Caco-2 (cell line): ENCODE results near the gene GPS1. TPM values are rescaled to one million over a fixed set of nuclear protein-coding genes. Genes with fewer than 3 reads are reported as not detected.

Experiments
- Bru-seq: library from RNA; stranded (reverse); fragments of 400-500 nt; gene quantifications from one replicate; lab custom pipeline; 2021; lab: Mats Ljungman, UMichigan
- BruChase-seq, 2 experiments: library from RNA; stranded (reverse); fragments of 400-500 nt; gene quantifications; one replicate each; lab custom pipeline; 2021; lab: Mats Ljungman, UMichigan
- BruUV-seq: library from RNA; stranded (reverse); fragments of 400-500 nt; replicated peaks from 2 replicates; lab custom pipeline; 2021; lab: Mats Ljungman, UMichigan
- CTCF ChIA-PET: fragments of 300-600 bp; sonication (Branson Sonifier 250); formaldehyde crosslinking; loops from one replicate; lab custom pipeline; 2022; ENCODE audit warnings: antibody characterized with exemption; lab: Charles Lee
- POLR2A ChIA-PET: fragments of 300-600 bp; sonication (Branson Sonifier 250); formaldehyde crosslinking; loops from one replicate; lab custom pipeline; 2022; ENCODE audit warnings: antibody characterized with exemption; lab: Charles Lee
- DNase-seq, 2 experiments: peaks; one replicate each; pipeline versions ENCODE4 v3.0.0 to v3.0.0-alpha.2; 2020 to 2022
- H3K27me3 ChIP-seq: replicated peaks from 2 replicates; pipeline ENCODE4 v1.6.0; 2011; ENCODE audit warnings: low read length; ENCODE audit not compliant: control insufficient read depth, insufficient read depth
- H3K36me3 ChIP-seq: 2 replicates; pipeline ENCODE4 v1.5.1; 2011; ENCODE audit warnings: low read length; ENCODE audit not compliant: control insufficient read depth, insufficient read depth
- H3K4me1 ChIP-seq: fragments of 250-450 bp; sonication (Bioruptor Pico); 2 replicates; pipeline ENCODE4 v1.5.1; 2020; ENCODE audit warnings: mild to moderate bottlenecking
- H3K4me3 ChIP-seq: 2 replicates; pipeline ENCODE4 v1.5.1; 2011; ENCODE audit warnings: low read depth, mild to moderate bottlenecking, control low read depth, low read length
- H3K9me3 ChIP-seq: fragments of 250-450 bp; sonication (Bioruptor Pico); 2 replicates; pipeline ENCODE4 v1.5.1; 2020; ENCODE audit warnings: mild to moderate bottlenecking, moderate library complexity
- H3K27ac Mint-ChIP-seq: one replicate; pipeline ENCODE4 v1.8.0; 2022; ENCODE audit warnings: mixed read lengths; ENCODE audit not compliant: unreplicated experiment
- H3K27me3 Mint-ChIP-seq: one replicate; pipeline ENCODE4 v1.8.0; 2022; ENCODE audit warnings: mixed read lengths; ENCODE audit not compliant: insufficient read depth, unreplicated experiment
- H3K36me3 Mint-ChIP-seq: one replicate; pipeline ENCODE4 v1.8.0; 2022; ENCODE audit warnings: mild to moderate bottlenecking, mixed read lengths; ENCODE audit not compliant: insufficient read depth, unreplicated experiment
- H3K4me1 Mint-ChIP-seq: one replicate; pipeline ENCODE4 v1.8.0; 2022; ENCODE audit warnings: low read depth, mixed read lengths; ENCODE audit not compliant: unreplicated experiment
- H3K4me3 Mint-ChIP-seq: one replicate; pipeline ENCODE4 v1.8.0; 2022; ENCODE audit warnings: mild to moderate bottlenecking, moderate library complexity, mixed read lengths; ENCODE audit not compliant: unreplicated experiment
- H3K9me3 Mint-ChIP-seq: one replicate; pipeline ENCODE4 v1.8.0; 2022; ENCODE audit warnings: mixed read lengths; ENCODE audit not compliant: unreplicated experiment
- intact Hi-C: fragments of 100-400 bp; cut with micrococcal nuclease; formaldehyde crosslinking; loops from one replicate; pipeline ENCODE4 v1.10.0; 2022; ENCODE audit not compliant: unreplicated experiment
- long read RNA-seq: library from polyadenylated mRNA; stranded (forward); transcript quantifications from one replicate; pipeline ENCODE4 v2.0.0, GENCODE V29; 2022
- total RNA-seq: library from RNA; stranded (reverse); gene quantifications from 2 replicates; pipeline ENCODE4 v1.2.3, GENCODE V29; 2022
- TF ChIP-seq, protein P1 (sequence below), 2 experiments: fragments of 200-600 bp in 1 of 2; IDR thresholded peaks; 1 replicate in 1 of 2; 2 replicates in 1 of 2; pipeline versions ENCODE4 v1.5.1 to v1.8.0; 2011 to 2022; ENCODE audit warnings: antibody characterized with exemption in 1 of 2, control low read depth in 1 of 2, inconsistent platforms in 1 of 2, low read depth in 1 of 2, low read length in 1 of 2, mild to moderate bottlenecking in 1 of 2, moderate library complexity in 1 of 2; ENCODE audit not compliant: insufficient read depth in 1 of 2, severe bottlenecking in 1 of 2, unreplicated experiment in 1 of 2

GPS1 gene
- 185 and 195 TPM in 2 replicates for total RNA-seq
- Bru-seq, nascent RNA, result percentile 65 among the genes with signal in this experiment
- BruChase-seq, experiment 1, labeled RNA remaining after a 2-hour chase, result percentile 75 among the genes with signal in this experiment
- BruChase-seq, experiment 2, labeled RNA remaining after a 6-hour chase, result percentile 92 among the genes with signal in this experiment
- long read RNA-seq, transcript GPS1-208 (13 exons, 1,874 nt), result major isoform, 224 of 515 reads
- long read RNA-seq, transcript GPS1-226 (13 exons, 1,839 nt), result minor isoform, 46 of 515 reads
- long read RNA-seq, transcript GPS1-201 (13 exons, 1,842 nt), result minor isoform, 48 of 515 reads
- long read RNA-seq, transcript GPS1-204 (13 exons, 2,276 nt), result minor isoform, 18 of 515 reads
- long read RNA-seq, partial matches to known transcripts, result 64 of 515 reads
- long read RNA-seq, other reads (novel, unspliced or antisense), result 86 of 515 reads

DNA sequence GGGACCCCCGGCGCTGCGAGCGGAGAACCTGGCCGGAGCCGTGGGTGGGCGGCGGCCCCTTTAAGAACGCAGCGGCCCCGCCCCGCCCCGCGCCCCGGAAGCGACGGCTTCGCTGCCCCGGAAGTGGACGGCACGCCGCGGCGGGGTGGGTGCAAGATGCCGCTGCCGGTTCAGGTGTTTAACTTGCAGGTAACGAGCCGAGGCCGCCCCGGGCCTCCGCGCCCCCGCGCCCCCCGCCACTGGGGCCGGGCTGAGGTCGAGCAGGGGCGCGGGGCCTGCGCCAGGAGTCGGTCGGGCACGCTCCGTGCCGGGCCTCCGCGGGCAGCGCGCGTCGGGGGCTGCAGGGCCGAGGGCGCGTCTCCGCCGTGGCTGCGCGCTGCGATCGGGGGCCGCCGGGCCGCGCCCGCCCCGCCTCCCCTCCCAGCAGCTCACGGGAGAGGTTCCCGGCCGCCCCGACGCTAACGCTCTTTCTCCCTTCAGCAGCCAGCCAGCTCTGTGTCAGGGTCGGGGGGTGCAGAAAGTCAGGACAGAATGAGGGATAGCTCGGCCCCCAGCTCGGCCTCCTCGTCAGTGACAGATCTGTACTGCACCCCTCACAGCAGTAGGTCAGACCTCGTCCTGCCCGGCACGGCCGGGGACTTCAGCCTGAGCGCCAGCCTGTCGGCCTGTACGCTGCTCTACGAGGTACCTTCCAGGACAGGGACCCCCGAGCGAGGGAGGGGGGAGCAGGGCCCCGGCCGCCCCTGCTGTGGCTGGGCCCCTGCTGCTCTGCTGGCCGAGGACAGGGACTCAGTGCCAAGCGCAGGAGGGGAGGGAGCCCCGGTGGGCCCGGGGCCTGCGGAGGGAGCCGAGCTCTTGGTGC, at the start of gene GPS1, which contains the start of gene RFNG:
TSS of gene GPS1 (plus strand) at position 123 of the 862 bp plus-strand sequence. CDS start at position 157, 34 bp downstream.
TSS of gene RFNG (minus strand) at position 36 of the 862 bp plus-strand sequence. CDS start 45 bp downstream, outside the sequence.
- ChIA-PET POLR2A (interaction anchor here (0.6 to 1.7 kb wide), 3 partner anchors 14 to 30 kb away, joined by 5 to 16 read pairs (median 5); partner anchors contain the start of genes CENPX and DCXR), CTCF (interaction anchor here (0.7 to 2.4 kb wide), 2 partner anchors 15 to 26 kb away, joined by 3 to 14 read pairs; partner anchors contain the start of gene DCXR)
- peak within 1 kb of the TSS; percentile 94 for H3K4me3 ChIP-seq
- no peaks in the 10 kb centered on the region for H3K27me3 Mint-ChIP-seq
- H3K4me1 ChIP-seq, result peaks cover 8% of the 10 kb centered on the region
- H3K27ac Mint-ChIP-seq, result peak within 1 kb of the TSS; percentile 46
- intact Hi-C loops, result loop anchor here (1.0 kb wide), 1 partner anchor 15 kb away; the partner anchor contains the start of gene DCXR
- H3K4me1 Mint-ChIP-seq, result no peaks in the 10 kb centered on the region
- H3K36me3 Mint-ChIP-seq, result peaks cover 22% of the 10 kb centered on the region
- DNase-seq, result peak; percentile 71 to 84
- TF ChIP-seq, protein P1, sequence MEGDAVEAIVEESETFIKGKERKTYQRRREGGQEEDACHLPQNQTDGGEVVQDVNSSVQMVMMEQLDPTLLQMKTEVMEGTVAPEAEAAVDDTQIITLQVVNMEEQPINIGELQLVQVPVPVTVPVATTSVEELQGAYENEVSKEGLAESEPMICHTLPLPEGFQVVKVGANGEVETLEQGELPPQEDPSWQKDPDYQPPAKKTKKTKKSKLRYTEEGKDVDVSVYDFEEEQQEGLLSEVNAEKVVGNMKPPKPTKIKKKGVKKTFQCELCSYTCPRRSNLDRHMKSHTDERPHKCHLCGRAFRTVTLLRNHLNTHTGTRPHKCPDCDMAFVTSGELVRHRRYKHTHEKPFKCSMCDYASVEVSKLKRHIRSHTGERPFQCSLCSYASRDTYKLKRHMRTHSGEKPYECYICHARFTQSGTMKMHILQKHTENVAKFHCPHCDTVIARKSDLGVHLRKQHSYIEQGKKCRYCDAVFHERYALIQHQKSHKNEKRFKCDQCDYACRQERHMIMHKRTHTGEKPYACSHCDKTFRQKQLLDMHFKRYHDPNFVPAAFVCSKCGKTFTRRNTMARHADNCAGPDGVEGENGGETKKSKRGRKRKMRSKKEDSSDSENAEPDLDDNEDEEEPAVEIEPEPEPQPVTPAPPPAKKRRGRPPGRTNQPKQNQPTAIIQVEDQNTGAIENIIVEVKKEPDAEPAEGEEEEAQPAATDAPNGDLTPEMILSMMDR (IDR thresholded peaks at IDR 0.05; ENCODE audit: insufficient read depth in 1 of 2, low read depth in 1 of 2, low read length in 1 of 2, severe bottlenecking in 1 of 2, unreplicated experiment in 1 of 2), result no peak
- H3K9me3 Mint-ChIP-seq, result no peaks in the 10 kb centered on the region
- no peaks in the 10 kb centered on the region for H3K27me3 ChIP-seq
- peaks cover 1% of the 10 kb centered on the region; the same call in 1 of the 2 replicates for H3K36me3 ChIP-seq
- H3K9me3 ChIP-seq, result no peaks in the 10 kb centered on the region
- TSS peak; percentile 23 for BruUV-seq
- peak within 1 kb of the TSS; percentile 80 for H3K4me3 Mint-ChIP-seq

DNA sequence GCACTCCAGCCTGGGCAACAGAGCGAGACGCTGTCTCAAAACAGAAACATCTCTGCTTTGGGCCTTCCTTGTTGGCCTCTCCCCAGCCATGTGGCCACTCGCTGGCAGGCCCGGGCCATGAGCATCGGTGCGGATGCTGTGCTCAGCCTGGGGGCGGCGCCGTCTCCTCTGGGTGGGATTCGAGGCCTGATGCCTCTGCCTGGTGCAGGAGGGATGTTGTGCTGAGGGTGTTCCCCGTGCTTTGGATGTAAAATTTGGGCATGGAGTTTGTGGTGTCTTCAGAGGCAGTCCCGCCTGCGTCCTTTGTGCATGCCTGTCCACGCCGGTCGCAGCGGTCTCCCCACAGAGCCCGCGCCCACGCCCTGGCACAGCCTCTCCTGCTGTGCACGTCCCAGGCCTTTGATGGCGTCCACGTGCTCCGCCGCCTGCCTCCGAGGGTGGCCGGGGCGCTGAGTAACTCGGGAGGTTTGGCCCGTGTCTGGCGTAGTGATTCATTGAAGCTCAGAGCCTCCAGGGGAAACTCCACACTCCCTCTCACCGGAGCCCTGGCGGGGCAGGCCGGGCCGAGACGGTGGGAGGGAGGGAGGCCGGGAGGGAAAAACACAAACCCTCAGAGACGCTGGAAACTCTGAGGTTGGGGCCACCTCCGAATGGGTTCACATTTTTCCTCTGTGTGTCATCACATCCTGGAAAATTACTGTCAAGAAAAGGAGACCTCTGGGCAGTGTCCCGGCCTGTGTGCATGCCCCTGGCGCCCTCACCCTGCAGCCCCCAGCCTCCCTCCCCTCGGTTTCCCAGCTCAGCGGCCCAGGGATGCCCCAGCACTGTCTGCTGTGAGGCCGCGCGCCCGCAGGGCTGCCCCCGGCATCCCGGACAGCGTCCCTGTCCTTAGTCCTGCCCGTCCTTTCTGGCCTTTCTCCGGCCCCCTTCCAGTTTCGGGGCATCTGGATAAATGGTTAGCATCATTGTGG, 48.0 kb upstream of the GPS1 start:
- peak; percentile 71 to 80 for DNase-seq
- intact Hi-C loops, result no loop called here
- Mint-ChIP-seq H3K4me1 (no peaks in the 10 kb centered on the region), H3K36me3 (peaks cover 17% of the 10 kb centered on the region), H3K27me3 (no peaks in the 10 kb centered on the region), H3K9me3 (no peaks in the 10 kb centered on the region), H3K4me3 (no peak overlapping the region), H3K27ac (no peak overlapping the region)
- Histone ChIP-seq H3K9me3 (no peaks in the 10 kb centered on the region), H3K4me3 (no peak overlapping the region), H3K27me3 (no peaks in the 10 kb centered on the region), H3K4me1 (peaks cover 19% of the 10 kb centered on the region), H3K36me3 (no peaks in the 10 kb centered on the region; the same call in 1 of the 2 replicates)
- BruUV-seq, result no TSS peak
- CTCF ChIA-PET, result interaction anchor here (0.6 to 1.9 kb wide), 2 partner anchors 16 to 88 kb away, joined by 3 to 9 read pairs; no protein-coding TSS in a partner anchor
- POLR2A ChIA-PET, result interaction anchor here (0.6 to 2.3 kb wide), 2 partner anchors 19 to 20 kb away, joined by 3 to 9 read pairs; partner anchors contain the start of genes CENPX and LRRC45
- TF ChIP-seq, protein P1 (IDR thresholded peaks at IDR 0.05; ENCODE audit: insufficient read depth in 1 of 2, low read depth in 1 of 2, low read length in 1 of 2, severe bottlenecking in 1 of 2, unreplicated experiment in 1 of 2), result no peak
